HL-60 (cell line): ENCODE measurements around the gene FOXA1.
"Not testable (repeated sequence)": the region's sequence is repeated elsewhere in the genome, so short reads cannot be mapped to it uniquely, and the experiment has no call there.

Experiments used
- DNase-seq, 2 experiments: peaks; one replicate each; pipeline ENCODE4 v3.0.0-alpha.2; 2010 to 2020; ENCODE audit warnings: low read depth in 1 of 2, low spot score in 1 of 2
- H3K27ac ChIP-seq: fragments of 250-450 bp; sonication (Bioruptor Pico); replicated peaks from 2 replicates; pipeline ENCODE4 v1.5.1; 2020; ENCODE audit warnings: mild to moderate bottlenecking, moderate library complexity
- H3K27me3 ChIP-seq: fragments of 250-450 bp; sonication (Bioruptor Pico); 2 replicates; pipeline ENCODE4 v1.5.1; 2021; ENCODE audit warnings: mild to moderate bottlenecking, moderate library complexity; ENCODE audit not compliant: insufficient read depth, poor library complexity, severe bottlenecking
- H3K4me3 ChIP-seq: replicated peaks from 2 replicates; pipeline ENCODE4 v1.5.1; 2011; ENCODE audit warnings: mild to moderate bottlenecking, control low read depth, low read length; ENCODE audit not compliant: insufficient read depth
- CTCF ChIP-seq: IDR thresholded peaks from one replicate; pipeline ENCODE4 v1.5.1; 2011; ENCODE audit warnings: low read length, control low read depth, inconsistent platforms; ENCODE audit not compliant: insufficient read depth
- GABPA ChIP-seq: IDR thresholded peaks from 2 replicates; pipeline ENCODE4 v1.6.1; 2012; ENCODE audit warnings: low read depth
- POLR2AphosphoS5 ChIP-seq: IDR thresholded peaks from 2 replicates; pipeline ENCODE4 v1.6.1; 2012; ENCODE audit warnings: low read depth
- REST ChIP-seq: IDR thresholded peaks from 2 replicates; pipeline ENCODE4 v1.6.1; 2012; ENCODE audit warnings: low read depth; ENCODE audit not compliant: insufficient replicate concordance
- SPI1 ChIP-seq: IDR thresholded peaks from 2 replicates; pipeline ENCODE4 v1.6.1; 2012; ENCODE audit warnings: low read depth, mild to moderate bottlenecking, borderline replicate concordance

Gene FOXA1

GRCh38 chr14:37558740-37559139 lies 36.3 kb downstream of the FOXA1 start:
- no peak for TF ChIP-seq GABPA
- TF ChIP-seq REST = no peak
- no peak for TF ChIP-seq CTCF
- no peak for TF ChIP-seq POLR2AphosphoS5
- no peak for TF ChIP-seq SPI1
- no peak for DNase-seq
- Histone ChIP-seq H3K27me3 (no peaks in the 10 kb centered on the region), H3K27ac (no peak overlapping the region), H3K4me3 (no peak overlapping the region)

DNA sequence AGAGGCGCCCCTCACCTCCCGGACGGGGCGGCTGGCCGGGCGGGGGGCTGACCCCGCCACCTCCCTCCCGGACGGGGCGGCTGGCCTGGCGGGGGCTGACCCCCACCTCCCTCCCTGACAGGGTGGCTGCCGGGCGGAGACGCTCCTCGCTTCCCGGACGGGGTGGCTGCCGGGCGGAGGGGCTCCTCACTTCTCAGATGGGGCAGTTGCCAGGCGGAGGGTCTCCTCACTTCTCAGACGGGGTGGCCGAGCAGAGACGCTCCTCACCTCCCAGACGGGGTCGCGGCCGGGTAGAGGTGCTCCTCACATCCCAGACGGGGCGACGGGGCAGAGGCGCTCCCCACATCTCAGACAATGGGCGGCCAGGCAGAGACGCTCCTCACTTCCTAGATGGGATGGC lies 39.5 kb downstream of the FOXA1 start:
- H3K27me3 ChIP-seq, H3K4me3 ChIP-seq, DNase-seq, H3K27ac ChIP-seq: not testable (repeated sequence)

- no peak for DNase-seq
- Histone ChIP-seq H3K27me3 (no peaks in the 10 kb centered on the region), H3K27ac (no peak overlapping the region), H3K4me3 (no peak overlapping the region)
- no peak for TF ChIP-seq REST
- no peak for TF ChIP-seq SPI1
- no peak for TF ChIP-seq CTCF
- no peak for TF ChIP-seq POLR2AphosphoS5
- TF ChIP-seq GABPA = no peak
These were observed 41.0 kb downstream of the FOXA1 start for GRCh38 chr14:37553935-37554550.

GRCh38 chr14:37551119-37551518 lies 43.9 kb downstream of the FOXA1 start:
- no peak for DNase-seq
- TF ChIP-seq REST (no peak), POLR2AphosphoS5 (no peak), GABPA (no peak), CTCF (no peak), SPI1 (no peak)
- no peaks in the 10 kb centered on the region for H3K27me3 ChIP-seq
- H3K4me3 ChIP-seq = no peak overlapping the region
- no peak overlapping the region for H3K27ac ChIP-seq
